PC-3 (cell line): Measurements from ENCODE around the gene PLOD2.

Experiments used
- CTCF ChIP-seq: fragments of 300-600 bp; sonication (generic); conservative IDR thresholded peaks from 2 replicates; pipeline ENCODE4 v1.5.1; 2017; ENCODE audit warnings: antibody characterized with exemption, low read depth, mild to moderate bottlenecking, low read length
- EZH2 ChIP-seq: fragments of 300-600 bp; sonication (generic); IDR thresholded peaks from one replicate; pipeline ENCODE4 v1.6.1; 2017; ENCODE audit warnings: antibody characterized with exemption, mild to moderate bottlenecking, low read length; ENCODE audit not compliant: unreplicated experiment
- EZH2phosphoT487 ChIP-seq: fragments of 300-600 bp; sonication (generic); IDR thresholded peaks from 2 replicates; pipeline ENCODE4 v1.6.1; 2018; ENCODE audit warnings: mild to moderate bottlenecking, antibody characterized with exemption, low read length, borderline replicate concordance

- TF ChIP-seq CTCF: peak; percentile 64
- no peak for TF ChIP-seq EZH2
- no peak for TF ChIP-seq EZH2phosphoT487
Observed at GRCh38 chr3:146148468-146148931, 12.5 kb downstream of the PLOD2 start.
